Stimulated activated memory B cell treated with anti-CD40 and anti-IgM and Interleukin-4, amounts not matched to agents 10 μg/mL and 1 μg/mL and 100 μg/mL, for 72 hours (primary cell): ENCODE results near the gene OSR1.

Source experiments
- ATAC-seq: fragments of 150-1000 bp; cut with Tn5 transposase; 2 replicates; pipeline ENCODE4 v1.10.0; 2021
- H3K27ac Mint-ChIP-seq: one replicate; pipeline ENCODE4 v1.8.0; 2022; ENCODE audit warnings: mild to moderate bottlenecking, mixed read lengths
- H3K27me3 Mint-ChIP-seq: one replicate; pipeline ENCODE4 v1.8.0; 2022; ENCODE audit warnings: mixed read lengths
- H3K36me3 Mint-ChIP-seq: one replicate; pipeline ENCODE4 v1.8.0; 2022; ENCODE audit warnings: mixed read lengths
- H3K4me1 Mint-ChIP-seq: one replicate; pipeline ENCODE4 v1.8.0; 2022; ENCODE audit warnings: mixed read lengths
- H3K4me3 Mint-ChIP-seq: one replicate; pipeline ENCODE4 v1.8.0; 2022; ENCODE audit warnings: mild to moderate bottlenecking, moderate library complexity, mixed read lengths
- H3K9me3 Mint-ChIP-seq: one replicate; pipeline ENCODE4 v1.8.0; 2022; ENCODE audit warnings: mixed read lengths

Gene OSR1

DNA sequence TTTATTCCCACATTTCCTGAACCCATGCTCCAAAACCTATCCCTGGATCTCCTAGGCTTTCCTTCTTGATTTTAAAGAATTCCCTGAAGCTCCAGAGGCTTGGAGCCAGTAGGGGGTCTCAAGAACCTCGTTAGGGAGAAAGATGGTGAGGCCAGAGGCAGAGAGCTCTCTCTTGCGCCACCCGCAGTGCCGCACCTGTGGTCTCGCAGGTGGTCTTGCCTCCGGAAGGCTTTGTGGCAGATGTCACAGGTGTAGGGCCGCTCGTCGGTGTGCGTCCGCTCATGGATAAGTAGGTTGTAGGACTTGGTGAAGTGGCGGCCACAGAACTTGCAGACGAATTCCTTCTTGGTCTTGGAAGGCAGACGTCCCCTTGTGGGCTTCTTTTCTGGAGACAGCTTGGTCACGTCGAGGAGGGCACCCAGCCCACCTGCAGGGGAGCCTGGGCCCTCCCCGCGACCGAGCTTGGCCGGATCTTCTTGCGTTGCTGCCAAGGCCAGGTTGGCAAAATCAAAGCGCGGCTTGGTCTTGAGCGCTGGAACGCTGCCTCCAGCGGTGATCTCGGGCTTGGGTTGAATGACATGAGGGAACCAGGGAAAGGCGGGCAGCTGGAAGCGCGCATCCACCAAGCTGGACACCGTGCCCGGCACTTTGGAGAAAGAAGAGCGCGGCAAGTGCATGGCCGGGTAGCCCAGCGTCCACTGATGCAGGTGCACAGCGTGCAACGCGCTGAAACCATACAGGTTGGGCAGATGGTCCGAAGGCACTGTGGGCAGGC lies 5.3 kb downstream of the OSR1 start:
- Mint-ChIP-seq H3K27me3 (peaks cover 100% of the 10 kb centered on the region), H3K9me3 (peaks cover 4% of the 10 kb centered on the region), H3K36me3 (no peaks in the 10 kb centered on the region), H3K4me1 (peaks cover 43% of the 10 kb centered on the region), H3K4me3 (no peak overlapping the region), H3K27ac (no peak overlapping the region)
- no peak for ATAC-seq

DNA sequence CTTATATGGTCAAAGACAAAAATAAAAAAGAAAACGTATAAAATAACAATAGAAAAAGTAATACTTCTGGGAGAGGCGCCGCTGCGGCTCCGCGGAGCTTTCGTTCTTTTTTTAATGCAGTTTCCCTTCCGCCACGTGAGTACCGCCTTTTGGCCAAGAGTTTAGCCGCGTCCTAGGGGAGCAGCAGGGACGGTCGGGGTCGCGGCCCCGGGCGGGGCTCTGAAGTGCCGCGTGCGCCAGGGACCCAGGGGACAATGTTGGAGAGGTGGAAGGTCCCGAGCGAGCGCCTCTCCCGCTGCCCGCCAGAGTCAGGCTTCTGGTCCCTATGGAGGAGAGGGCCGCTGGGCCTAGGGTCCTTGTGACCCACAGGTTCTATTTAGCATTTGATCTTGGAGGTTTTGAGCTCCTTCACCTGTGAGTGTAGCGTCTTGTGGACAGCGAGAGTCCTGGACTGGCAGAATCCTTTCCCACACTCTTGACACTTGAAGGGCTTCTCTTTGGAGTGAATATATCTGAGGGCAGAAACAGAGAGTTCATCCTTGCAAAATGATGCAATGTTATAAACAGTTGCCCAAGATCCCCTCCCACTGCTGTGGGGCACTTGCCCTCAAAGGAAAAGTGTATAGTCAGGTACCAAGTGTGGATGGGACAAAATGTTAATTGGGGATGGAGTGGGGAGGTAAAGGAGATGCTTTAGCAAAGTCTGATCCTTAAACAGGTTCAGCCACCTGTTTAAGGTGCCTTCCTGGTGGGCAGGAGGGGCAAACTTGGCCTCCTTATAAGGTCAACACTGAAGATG lies 6.3 kb downstream of the OSR1 start:
- H3K27ac Mint-ChIP-seq, result no peak overlapping the region
- peaks cover 4% of the 10 kb centered on the region for H3K9me3 Mint-ChIP-seq
- no peaks in the 10 kb centered on the region for H3K36me3 Mint-ChIP-seq
- H3K4me3 Mint-ChIP-seq, result peak overlapping the region; percentile 2
- H3K27me3 Mint-ChIP-seq, result peaks cover 92% of the 10 kb centered on the region
- no peak for ATAC-seq
- H3K4me1 Mint-ChIP-seq, result peaks cover 45% of the 10 kb centered on the region

DNA sequence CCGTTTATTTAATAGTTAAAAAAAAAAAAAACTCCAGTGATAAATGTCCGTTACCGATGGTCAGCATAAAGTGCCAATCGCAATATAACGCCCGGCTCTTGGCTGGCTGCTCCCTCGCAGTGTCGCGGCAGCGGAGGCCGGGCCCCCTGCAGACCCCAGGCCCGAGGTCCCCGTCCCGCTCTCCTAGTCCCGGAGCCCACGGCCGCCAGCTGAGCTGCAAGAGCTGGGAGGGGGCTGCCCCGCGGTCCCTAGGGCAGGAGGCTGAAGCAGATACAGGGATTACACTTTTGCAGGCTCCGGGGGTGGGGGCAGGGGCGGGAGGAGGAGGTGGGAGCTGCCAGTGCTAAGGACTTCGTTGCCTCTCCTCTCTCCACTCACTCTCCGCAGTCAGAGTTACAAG lies 6.9 kb downstream of the OSR1 start:
- Mint-ChIP-seq H3K27ac (no peak overlapping the region), H3K4me3 (peak overlapping the region; percentile 2), H3K36me3 (no peaks in the 10 kb centered on the region), H3K9me3 (peaks cover 4% of the 10 kb centered on the region), H3K4me1 (peaks cover 47% of the 10 kb centered on the region), H3K27me3 (peaks cover 86% of the 10 kb centered on the region)
- ATAC-seq, result no peak

DNA sequence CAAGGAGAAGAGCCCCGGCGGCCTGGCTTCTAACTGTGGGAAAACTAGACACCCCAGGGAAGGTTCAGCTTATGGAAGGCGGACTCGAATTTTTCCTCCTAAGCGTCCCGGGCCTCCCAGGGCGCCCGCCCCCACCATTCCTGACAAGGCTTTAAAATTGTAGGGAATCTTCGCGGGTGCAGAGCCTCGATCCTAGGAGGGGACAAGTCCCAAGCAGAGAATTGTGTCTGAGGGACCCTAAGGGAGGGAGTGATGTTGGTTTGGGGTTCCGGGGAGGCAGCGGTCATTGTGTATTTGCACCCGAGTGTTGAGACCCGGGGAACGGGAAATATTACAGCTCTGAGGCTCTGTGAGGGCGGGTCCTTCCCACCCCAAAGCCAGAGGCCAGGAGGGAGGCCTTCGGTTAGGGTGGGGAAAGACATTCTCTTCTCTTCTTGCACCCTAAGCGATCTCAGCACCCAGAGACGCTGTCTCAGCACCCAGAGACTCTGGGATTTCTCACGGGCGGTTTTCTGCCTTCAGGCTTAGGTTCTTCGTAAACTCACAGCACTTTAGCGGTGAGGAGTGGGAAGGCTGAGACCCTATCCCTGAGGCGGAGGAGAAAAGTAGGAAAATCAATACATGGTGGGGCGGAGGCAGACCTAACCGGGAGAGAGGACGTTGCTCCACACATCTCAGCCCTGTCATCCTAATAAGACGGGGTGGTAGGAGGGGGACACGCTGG lies 7.6 kb downstream of the OSR1 start:
- no peak for ATAC-seq
- peaks cover 4% of the 10 kb centered on the region for H3K9me3 Mint-ChIP-seq
- no peak overlapping the region for H3K27ac Mint-ChIP-seq
- peaks cover 3% of the 10 kb centered on the region for H3K36me3 Mint-ChIP-seq
- peaks cover 80% of the 10 kb centered on the region for H3K27me3 Mint-ChIP-seq
- no peak overlapping the region for H3K4me3 Mint-ChIP-seq
- peaks cover 44% of the 10 kb centered on the region for H3K4me1 Mint-ChIP-seq

DNA sequence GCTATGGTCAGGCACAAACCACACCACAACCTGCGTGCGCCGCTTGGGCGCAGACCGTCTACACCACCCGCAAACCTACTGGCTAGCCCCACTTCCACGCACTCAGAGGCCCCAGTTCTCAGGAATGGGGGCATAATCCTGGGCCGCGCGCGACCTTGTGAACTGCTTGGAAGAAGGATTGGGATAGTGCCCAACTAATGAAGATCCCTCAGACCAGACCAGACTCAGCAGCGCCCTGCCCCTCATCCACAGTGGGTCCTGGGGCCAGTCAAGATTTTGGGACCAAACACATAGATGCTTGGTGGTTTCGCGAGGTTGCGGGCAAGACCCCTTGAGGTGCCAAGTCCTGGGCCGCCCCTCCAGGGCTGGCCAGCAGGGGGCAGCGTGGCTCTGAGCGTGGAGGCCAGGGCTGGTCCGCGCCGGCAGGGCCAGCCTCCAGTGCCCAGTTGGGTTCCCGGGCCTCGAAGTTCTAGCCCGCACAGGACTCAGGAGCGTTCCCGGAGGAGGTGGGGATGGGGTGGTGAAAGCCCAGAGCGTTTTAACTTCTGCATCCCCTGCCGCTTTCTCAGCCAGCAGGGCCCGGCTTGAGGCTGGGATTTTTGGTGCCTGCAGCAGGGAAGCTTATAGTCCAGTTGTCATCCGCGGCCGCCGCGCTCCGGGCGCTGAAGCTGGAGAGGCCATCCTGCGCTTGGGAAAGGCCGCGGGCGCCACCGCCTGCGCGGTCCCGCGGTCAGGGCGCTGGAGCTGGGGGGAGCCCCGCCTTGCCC lies 8.3 kb downstream of the OSR1 start:
- ATAC-seq, result no peak
- Mint-ChIP-seq H3K36me3 (peaks cover 7% of the 10 kb centered on the region), H3K27ac (no peak overlapping the region), H3K4me1 (peaks cover 44% of the 10 kb centered on the region), H3K9me3 (peaks cover 4% of the 10 kb centered on the region), H3K27me3 (peaks cover 72% of the 10 kb centered on the region), H3K4me3 (no peak overlapping the region)

DNA sequence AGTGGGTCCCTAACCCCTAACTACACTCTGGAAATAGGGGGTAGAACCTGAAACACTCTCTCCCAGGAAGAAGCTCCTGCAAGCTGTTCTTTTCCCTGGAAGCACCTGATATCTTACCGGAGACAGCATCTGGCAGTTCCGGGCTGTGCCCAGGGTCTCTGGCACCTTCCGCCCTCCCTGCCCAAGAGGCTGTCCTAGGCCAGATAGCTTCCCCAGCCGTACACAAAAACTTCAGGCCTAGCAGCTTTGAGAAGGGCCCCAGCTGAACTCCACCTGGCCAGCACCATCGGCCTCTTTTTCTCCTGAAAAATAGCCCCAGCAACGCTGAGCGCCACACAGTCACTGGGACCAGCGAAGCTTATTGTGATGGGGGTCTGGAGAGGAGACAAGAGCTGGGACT lies 9.7 kb downstream of the OSR1 start:
- Mint-ChIP-seq H3K27me3 (peaks cover 58% of the 10 kb centered on the region), H3K4me3 (peak overlapping the region; percentile 18), H3K27ac (peak overlapping the region; percentile 99), H3K9me3 (peaks cover 4% of the 10 kb centered on the region), H3K4me1 (peaks cover 44% of the 10 kb centered on the region), H3K36me3 (peaks cover 7% of the 10 kb centered on the region)
- ATAC-seq, result no peak

DNA sequence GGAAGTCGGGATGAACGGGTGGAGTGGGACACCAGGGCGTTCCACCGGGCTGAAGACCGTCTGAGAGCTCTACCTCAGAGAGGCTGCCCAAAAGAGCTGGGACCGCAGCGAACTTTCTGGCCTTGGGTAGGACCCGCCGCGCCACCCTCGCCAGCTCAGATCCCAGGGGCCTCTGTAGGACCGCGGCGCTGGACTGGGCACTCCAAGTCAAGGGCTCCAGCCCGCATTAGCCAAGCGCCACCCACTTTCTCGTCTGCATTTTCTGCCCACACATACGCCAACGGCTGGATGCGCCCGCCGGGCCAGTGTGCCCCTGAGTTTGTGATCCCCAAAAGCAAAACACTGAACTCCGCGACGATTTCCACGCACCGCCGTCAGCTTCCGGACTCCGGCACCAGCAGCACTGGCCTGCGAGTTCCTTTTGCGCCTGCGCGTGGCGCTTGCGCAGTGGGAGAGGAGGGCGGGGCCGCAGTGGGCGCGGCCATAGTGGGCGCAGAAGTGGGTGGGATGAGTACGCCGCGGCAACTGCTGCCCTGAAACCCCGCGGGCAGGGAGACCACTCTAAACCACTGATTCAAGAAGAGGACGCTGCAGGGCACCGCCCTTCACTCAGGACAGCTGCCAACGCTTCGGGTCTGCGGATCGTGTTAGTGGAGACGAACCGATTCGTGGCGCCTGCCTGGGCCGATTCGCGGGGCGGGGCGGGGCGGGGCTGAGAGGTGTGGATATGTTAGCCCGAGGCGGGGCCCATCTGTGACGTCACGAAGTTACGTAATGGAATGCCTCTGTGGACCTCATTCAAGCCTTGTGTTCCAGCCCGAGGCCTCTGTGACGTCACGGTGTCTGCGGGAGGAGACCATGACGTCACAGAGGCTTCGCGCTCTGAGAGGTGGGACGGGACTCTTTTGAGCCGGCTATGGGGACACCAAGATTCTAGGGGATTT lies 10.5 kb downstream of the OSR1 start:
- Mint-ChIP-seq H3K27me3 (peaks cover 50% of the 10 kb centered on the region), H3K4me1 (peaks cover 44% of the 10 kb centered on the region), H3K27ac (peak overlapping the region; percentile 99), H3K9me3 (no peaks in the 10 kb centered on the region), H3K36me3 (peaks cover 10% of the 10 kb centered on the region), H3K4me3 (peak overlapping the region; percentile 96)
- peak; percentile 96 for ATAC-seq

DNA sequence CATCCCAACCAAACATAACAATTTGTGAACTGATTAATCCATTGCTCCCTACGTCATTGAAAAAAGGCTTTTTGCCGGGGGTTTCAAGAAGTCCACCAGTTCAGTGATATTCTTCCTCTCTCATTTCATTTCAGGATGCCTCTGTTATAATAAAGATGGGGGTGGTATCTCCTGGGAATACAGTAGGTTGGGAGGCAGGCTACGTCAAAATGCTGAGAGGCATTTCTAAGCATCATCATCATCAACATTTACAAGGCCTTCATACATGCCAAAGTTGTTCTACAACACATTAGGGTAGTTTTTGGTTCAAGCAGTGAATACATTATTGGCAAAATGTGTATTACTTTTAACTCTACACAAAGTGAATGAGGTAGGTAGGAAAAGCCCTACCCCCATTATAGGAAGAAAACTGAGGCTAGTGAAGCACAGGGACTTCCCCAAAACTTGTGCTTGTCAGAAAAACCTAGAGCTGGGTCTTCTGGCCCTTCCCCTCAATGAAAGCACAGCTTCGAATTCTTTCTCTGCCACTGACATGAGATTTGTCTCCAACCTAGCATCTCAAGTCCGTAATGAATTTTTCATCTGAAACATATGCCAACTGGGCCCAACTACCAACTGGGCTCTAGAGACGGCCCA lies 11.3 kb downstream of the OSR1 start:
- ATAC-seq, result no peak
- H3K36me3 Mint-ChIP-seq, result peaks cover 15% of the 10 kb centered on the region
- H3K4me1 Mint-ChIP-seq, result peaks cover 40% of the 10 kb centered on the region
- H3K4me3 Mint-ChIP-seq, result peak overlapping the region; percentile 96
- no peaks in the 10 kb centered on the region for H3K9me3 Mint-ChIP-seq
- peaks cover 42% of the 10 kb centered on the region for H3K27me3 Mint-ChIP-seq
- peak overlapping the region; percentile 99 for H3K27ac Mint-ChIP-seq

DNA sequence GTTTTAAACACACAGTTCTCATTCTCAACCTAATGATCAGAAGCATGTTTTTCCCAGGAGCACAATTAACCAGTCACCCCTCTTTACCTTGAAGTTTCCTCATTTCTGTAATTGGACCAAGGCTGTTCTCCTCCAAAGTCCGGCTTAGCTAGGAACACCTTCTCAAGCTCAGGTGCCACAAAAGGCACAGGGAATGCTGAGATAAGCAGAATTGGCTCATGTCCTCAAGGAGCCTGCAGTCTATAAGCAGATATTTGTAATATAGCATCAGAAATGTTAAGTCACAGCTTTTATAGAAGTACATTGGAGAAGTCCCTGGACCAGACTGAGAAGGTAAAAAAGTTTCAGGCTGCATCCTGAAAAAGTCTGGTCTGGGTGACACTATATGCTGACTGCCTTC lies 20.7 kb downstream of the OSR1 start:
- no peaks in the 10 kb centered on the region for H3K9me3 Mint-ChIP-seq
- no peak for ATAC-seq
- H3K27me3 Mint-ChIP-seq, result no peaks in the 10 kb centered on the region
- H3K4me1 Mint-ChIP-seq, result no peaks in the 10 kb centered on the region
- H3K4me3 Mint-ChIP-seq, result no peak overlapping the region
- H3K36me3 Mint-ChIP-seq, result peaks cover 6% of the 10 kb centered on the region
- no peak overlapping the region for H3K27ac Mint-ChIP-seq

DNA sequence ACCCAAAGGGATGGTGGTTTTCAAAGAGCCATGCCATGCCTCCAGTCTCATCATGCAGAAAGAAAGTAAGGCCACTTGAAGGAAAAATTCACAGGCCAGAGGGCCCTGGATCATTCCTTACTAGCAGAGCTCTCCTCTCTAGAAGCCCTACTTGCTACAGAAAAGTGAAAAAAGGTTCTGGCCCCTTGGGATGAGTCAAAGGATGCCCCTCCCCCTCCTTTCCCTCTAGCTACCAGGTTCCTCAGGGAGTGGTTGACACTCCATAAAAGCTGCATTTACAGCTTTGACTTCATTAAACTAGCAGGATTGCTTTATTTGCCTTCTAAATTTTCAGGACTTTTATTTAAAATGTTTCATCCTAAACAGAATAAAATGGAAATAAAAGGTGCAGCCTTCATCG lies 21.2 kb downstream of the OSR1 start:
- no peak for ATAC-seq
- Mint-ChIP-seq H3K27ac (no peak overlapping the region), H3K36me3 (peaks cover 8% of the 10 kb centered on the region), H3K4me1 (no peaks in the 10 kb centered on the region), H3K27me3 (no peaks in the 10 kb centered on the region), H3K9me3 (no peaks in the 10 kb centered on the region), H3K4me3 (no peak overlapping the region)

DNA sequence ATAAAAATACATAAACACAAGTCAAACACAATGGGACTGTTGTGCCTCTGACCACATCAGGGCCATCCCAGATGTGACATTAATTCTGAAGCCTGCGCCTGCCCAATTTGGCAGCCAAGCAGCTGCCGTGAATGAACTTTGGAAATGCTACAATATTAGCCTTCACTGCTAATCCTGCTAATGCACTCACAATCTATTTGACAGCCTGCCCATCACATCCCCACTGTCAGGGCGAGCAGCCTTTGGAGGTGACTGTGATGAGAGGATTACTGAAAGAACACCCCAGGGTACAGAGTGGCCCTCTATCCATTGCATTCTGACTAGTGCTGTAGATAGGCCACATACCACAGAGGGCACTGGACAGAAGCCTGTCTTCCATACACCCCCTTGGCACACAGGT lies 21.6 kb downstream of the OSR1 start:
- Mint-ChIP-seq H3K27me3 (no peaks in the 10 kb centered on the region), H3K4me1 (no peaks in the 10 kb centered on the region), H3K27ac (no peak overlapping the region), H3K36me3 (peaks cover 5% of the 10 kb centered on the region), H3K9me3 (no peaks in the 10 kb centered on the region), H3K4me3 (no peak overlapping the region)
- no peak for ATAC-seq

DNA sequence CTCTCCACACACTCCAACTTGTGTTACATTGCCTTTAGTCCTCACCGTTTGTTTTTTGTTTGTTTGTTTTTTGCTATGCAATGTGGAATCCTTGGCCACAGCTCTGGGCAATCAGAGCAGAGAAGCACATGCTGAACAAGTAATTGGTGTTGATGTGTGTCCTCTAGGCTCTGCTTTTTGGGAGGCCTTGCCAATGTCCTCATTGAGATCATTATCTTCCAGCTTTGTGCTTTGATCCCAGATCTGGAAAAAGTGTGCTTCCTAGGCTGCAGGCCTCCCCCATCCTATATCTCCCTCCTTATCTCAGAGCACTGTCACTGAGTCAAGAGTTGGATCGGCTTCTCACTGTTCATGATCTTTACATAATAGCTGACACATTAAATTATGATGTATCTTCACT lies 25.9 kb downstream of the OSR1 start:
- no peak for ATAC-seq
- Mint-ChIP-seq H3K36me3 (peaks cover 5% of the 10 kb centered on the region), H3K4me3 (no peak overlapping the region), H3K9me3 (no peaks in the 10 kb centered on the region), H3K27me3 (no peaks in the 10 kb centered on the region), H3K27ac (no peak overlapping the region), H3K4me1 (no peaks in the 10 kb centered on the region)

DNA sequence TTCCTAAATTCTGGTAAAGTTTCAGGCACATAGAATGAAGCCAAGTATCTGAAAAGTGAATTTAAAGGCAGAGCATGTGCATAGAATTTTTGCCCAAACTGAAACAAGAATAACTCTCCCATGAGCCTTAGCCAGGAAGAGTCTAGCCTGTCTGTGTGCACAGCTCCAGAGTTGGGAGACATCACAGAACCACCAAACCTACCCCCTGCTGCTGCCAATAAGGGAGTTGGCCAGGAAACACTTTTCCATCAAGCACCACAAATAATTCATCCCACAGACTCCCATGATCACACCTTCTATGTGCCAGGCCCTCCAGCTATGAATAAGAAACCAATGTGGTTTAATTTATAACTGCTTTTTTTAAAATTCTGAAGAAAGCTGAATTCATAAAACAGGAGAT lies 27.0 kb downstream of the OSR1 start:
- Mint-ChIP-seq H3K4me3 (no peak overlapping the region), H3K9me3 (no peaks in the 10 kb centered on the region), H3K4me1 (no peaks in the 10 kb centered on the region), H3K27ac (no peak overlapping the region), H3K36me3 (peaks cover 5% of the 10 kb centered on the region), H3K27me3 (no peaks in the 10 kb centered on the region)
- ATAC-seq, result no peak

DNA sequence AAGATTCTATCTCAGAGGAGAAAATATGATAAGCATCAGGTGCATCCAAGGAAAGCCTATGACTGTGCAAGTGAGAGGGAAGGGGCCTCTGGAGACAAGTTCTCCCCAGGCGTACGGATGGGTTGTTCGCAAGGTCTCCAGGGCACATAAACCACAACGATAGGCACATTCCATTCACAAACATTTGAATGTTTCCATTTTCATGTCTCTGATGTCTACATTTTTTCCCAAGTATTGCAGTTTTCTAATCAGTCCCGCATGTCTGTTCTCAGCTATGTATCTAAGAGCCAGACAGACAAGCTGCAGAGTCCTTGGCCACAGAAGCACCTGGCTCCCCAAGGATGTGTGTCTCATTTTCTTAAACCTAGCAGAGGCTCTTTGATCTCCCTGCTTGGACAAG lies 28.0 kb downstream of the OSR1 start:
- Mint-ChIP-seq H3K9me3 (no peaks in the 10 kb centered on the region), H3K27ac (no peak overlapping the region), H3K36me3 (peaks cover 5% of the 10 kb centered on the region), H3K4me1 (no peaks in the 10 kb centered on the region), H3K4me3 (no peak overlapping the region), H3K27me3 (no peaks in the 10 kb centered on the region)
- no peak for ATAC-seq
